Spinal cord (tissue), 10 donors: ENCODE results near the gene GXYLT2. TPM values are rescaled to one million over a fixed set of nuclear protein-coding genes. Genes with fewer than 3 reads are reported as not detected.

Experiments
- DNase-seq, 6 donors: peaks; one replicate each; pipeline versions ENCODE4 v3.0.0 to v3.0.0-alpha.2; 2013 to 2015; ENCODE audit warnings: low spot score in 6 of 6, low read depth in 4 of 6
- H3K27ac ChIP-seq: one replicate; pipeline ENCODE4 v1.5.1; 2013; ENCODE audit warnings: low read depth, low read length, control low read depth
- H3K27me3 ChIP-seq: one replicate; pipeline ENCODE4 v1.6.1; 2013; ENCODE audit warnings: low read length; ENCODE audit not compliant: control insufficient read depth, insufficient read depth
- H3K36me3 ChIP-seq: one replicate; pipeline ENCODE4 v1.6.1; 2013; ENCODE audit warnings: low read length; ENCODE audit not compliant: control insufficient read depth, insufficient read depth
- H3K4me1 ChIP-seq: one replicate; pipeline ENCODE4 v1.6.1; 2013; ENCODE audit warnings: low read length; ENCODE audit not compliant: control insufficient read depth, insufficient read depth
- H3K4me3 ChIP-seq: one replicate; pipeline ENCODE4 v1.5.1; 2013; ENCODE audit warnings: low read depth, low read length, control low read depth
- H3K9me3 ChIP-seq: one replicate; pipeline ENCODE4 v1.6.1; 2013; ENCODE audit warnings: low read length; ENCODE audit not compliant: control insufficient read depth, insufficient read depth
- WGBS: methylation state at CpG from one replicate; pipeline ENCODE4 v1.1.5; 2013; ENCODE audit warnings: missing lambda C conversion rate; ENCODE audit not compliant: insufficient coverage; 5-methylcytosine and 5-hydroxymethylcytosine counted together
- polyA plus RNA-seq, 2 donors: library from polyadenylated mRNA; unstranded; fragments of 120-200 nt; gene quantifications; one replicate each; pipeline ENCODE4 v1.2.1, GENCODE V29; 2013; ENCODE audit not compliant: insufficient read length in 2 of 2
- total RNA-seq, 2 donors: library from RNA; depleted of rRNA in 1 of 2; stranded (reverse); fragments of 120-200 nt in 1 of 2; fragments of >200 nt in 1 of 2; gene quantifications; one replicate each; pipeline versions ENCODE4 v1.2.3 to v1.2.4, GENCODE V29; 2013 to 2014
- donor health status: healthy.

Gene GXYLT2
- total and polyA plus RNA-seq, 4 donors = 5.9 to 30.9 (median 17.9) TPM

GRCh38 chr3:72892081-72892775 lies 4.4 kb downstream of the GXYLT2 start:
- peak in 2 of 6 donors; percentile 62 to 69 for DNase-seq
- Histone ChIP-seq H3K4me3 (no peak overlapping the region), H3K9me3 (no peaks in the 10 kb centered on the region), H3K27me3 (peaks cover 5% of the 10 kb centered on the region), H3K36me3 (no peaks in the 10 kb centered on the region), H3K27ac (peak overlapping the region; percentile 75), H3K4me1 (no peaks in the 10 kb centered on the region)
- no CpG with 5 or more reads among the region's 4 CpGs for WGBS

GRCh38 chr3:72892870-72893269 lies 5.0 kb downstream of the GXYLT2 start:
- Histone ChIP-seq H3K27me3 (peaks cover 5% of the 10 kb centered on the region), H3K4me3 (no peak overlapping the region), H3K9me3 (no peaks in the 10 kb centered on the region), H3K27ac (no peak overlapping the region), H3K36me3 (no peaks in the 10 kb centered on the region), H3K4me1 (no peaks in the 10 kb centered on the region)
- WGBS = 40% methylated on average over 3 of the region's 4 CpGs
- peak in 1 of 6 donors; percentile 1 for DNase-seq

- Histone ChIP-seq H3K4me3 (no peak overlapping the region), H3K27ac (no peak overlapping the region), H3K4me1 (no peaks in the 10 kb centered on the region), H3K27me3 (peaks cover 2% of the 10 kb centered on the region), H3K36me3 (no peaks in the 10 kb centered on the region), H3K9me3 (no peaks in the 10 kb centered on the region)
- DNase-seq = no peak
- 92% methylated on average over 4 of the region's 5 CpGs for WGBS
Observed at GRCh38 chr3:72894976-72895552, 7.2 kb downstream of the GXYLT2 start.

- peaks cover 2% of the 10 kb centered on the region for H3K27me3 ChIP-seq
- H3K27ac ChIP-seq = no peak overlapping the region
- H3K4me3 ChIP-seq = no peak overlapping the region
- H3K36me3 ChIP-seq = no peaks in the 10 kb centered on the region
- no peaks in the 10 kb centered on the region for H3K9me3 ChIP-seq
- H3K4me1 ChIP-seq = no peaks in the 10 kb centered on the region
- 63% methylated on average over 1 of the region's 4 CpGs for WGBS
- no peak for DNase-seq
Observed at GRCh38 chr3:72896996-72897757, 9.3 kb downstream of the GXYLT2 start.

- Histone ChIP-seq H3K36me3 (no peaks in the 10 kb centered on the region), H3K27me3 (peaks cover 2% of the 10 kb centered on the region), H3K9me3 (no peaks in the 10 kb centered on the region), H3K27ac (no peak overlapping the region), H3K4me1 (no peaks in the 10 kb centered on the region), H3K4me3 (no peak overlapping the region)
- no peak for DNase-seq
Observed at GRCh38 chr3:72897758-72898007, 9.8 kb downstream of the GXYLT2 start.

- Histone ChIP-seq H3K4me1 (no peaks in the 10 kb centered on the region), H3K27ac (no peak overlapping the region), H3K27me3 (peaks cover 2% of the 10 kb centered on the region), H3K4me3 (no peak overlapping the region), H3K36me3 (no peaks in the 10 kb centered on the region), H3K9me3 (no peaks in the 10 kb centered on the region)
- WGBS = 65% methylated on average over 6 of the region's 6 CpGs
- no peak for DNase-seq
Observed at GRCh38 chr3:72899349-72899765, 11.5 kb downstream of the GXYLT2 start.

GRCh38 chr3:72900048-72900447 lies 12.2 kb downstream of the GXYLT2 start:
- peak in 1 of 6 donors; percentile 71 for DNase-seq
- H3K9me3 ChIP-seq = no peaks in the 10 kb centered on the region
- no peak overlapping the region for H3K27ac ChIP-seq
- no peak overlapping the region for H3K4me3 ChIP-seq
- peaks cover 2% of the 10 kb centered on the region for H3K27me3 ChIP-seq
- WGBS = 39% methylated on average over 2 of the region's 7 CpGs
- no peaks in the 10 kb centered on the region for H3K4me1 ChIP-seq
- no peaks in the 10 kb centered on the region for H3K36me3 ChIP-seq

GRCh38 chr3:72901840-72902239 lies 14.0 kb downstream of the GXYLT2 start:
- WGBS = no CpG with 5 or more reads among the region's 2 CpGs
- Histone ChIP-seq H3K27ac (no peak overlapping the region), H3K36me3 (no peaks in the 10 kb centered on the region), H3K4me1 (peaks cover 5% of the 10 kb centered on the region), H3K4me3 (no peak overlapping the region), H3K27me3 (peaks cover 2% of the 10 kb centered on the region), H3K9me3 (no peaks in the 10 kb centered on the region)
- no peak for DNase-seq

- Histone ChIP-seq H3K27ac (no peak overlapping the region), H3K27me3 (no peaks in the 10 kb centered on the region), H3K36me3 (no peaks in the 10 kb centered on the region), H3K4me1 (peaks cover 11% of the 10 kb centered on the region), H3K4me3 (no peak overlapping the region), H3K9me3 (no peaks in the 10 kb centered on the region)
- DNase-seq = no peak
- no CpG with 5 or more reads among the region's 3 CpGs for WGBS
Observed at GRCh38 chr3:72903004-72903403, 15.2 kb downstream of the GXYLT2 start.

- no peak for DNase-seq
- no peaks in the 10 kb centered on the region for H3K36me3 ChIP-seq
- no peak overlapping the region for H3K4me3 ChIP-seq
- whole genome bisulfite sequencing = no CpG with 5 or more reads among the region's 2 CpGs
- no peak overlapping the region for H3K27ac ChIP-seq
- no peaks in the 10 kb centered on the region for H3K9me3 ChIP-seq
- no peaks in the 10 kb centered on the region for H3K27me3 ChIP-seq
- H3K4me1 ChIP-seq = peaks cover 15% of the 10 kb centered on the region
Observed at GRCh38 chr3:72904163-72904562, 16.3 kb downstream of the GXYLT2 start.
